HepG2 (cell line): ENCODE measurements around the gene HCRT. TPM values are rescaled to one million over a fixed set of nuclear protein-coding genes. Genes with fewer than 3 reads are reported as not detected.

Source experiments
- AGO1 ChIP-seq: fragments of 200-400 bp; formaldehyde crosslinking; IDR thresholded peaks from 2 replicates; pipeline ENCODE4 v1.6.1; 2017; ENCODE audit warnings: mild to moderate bottlenecking, low read depth, low read length, moderate library complexity; ENCODE audit not compliant: poor library complexity, severe bottlenecking
- ATM ChIP-seq: fragments of 450-650 bp; IDR thresholded peaks from 2 replicates; pipeline ENCODE4 v1.7.1; 2017; ENCODE audit warnings: mild to moderate bottlenecking, borderline replicate concordance
- CBX1 ChIP-seq: IDR thresholded peaks from one replicate; pipeline ENCODE4 v1.6.1; 2016; ENCODE audit warnings: antibody characterized with exemption, low read depth
- DMAP1 ChIP-seq: IDR thresholded peaks from 2 replicates; pipeline ENCODE4 v1.6.1; 2016
- DPF2 ChIP-seq: sonication (generic); formaldehyde crosslinking; IDR thresholded peaks from 2 replicates; pipeline ENCODE4 v1.4.0; 2020; ENCODE audit warnings: mild to moderate bottlenecking, low read depth, missing genetic modification reagents, borderline replicate concordance
- DR1 ChIP-seq: sonication (generic); formaldehyde crosslinking; IDR thresholded peaks from 2 replicates; pipeline ENCODE4 v1.8.0; 2021; ENCODE audit warnings: mild to moderate bottlenecking, missing genetic modification reagents, inconsistent platforms
- ELF3 ChIP-seq: IDR thresholded peaks from 2 replicates; pipeline ENCODE4 v1.6.1; 2016; ENCODE audit warnings: missing genetic modification reagents, missing compliant biosample characterization
- HNF4A ChIP-seq: sonication (generic); formaldehyde crosslinking; IDR thresholded peaks from 2 replicates; pipeline ENCODE4 v1.4.0; 2020; ENCODE audit warnings: missing genetic modification reagents
- HOXA3 ChIP-seq: sonication (generic); formaldehyde crosslinking; IDR thresholded peaks from 2 replicates; pipeline ENCODE4 v1.5.0; 2020; ENCODE audit warnings: missing genetic modification reagents
- ISX ChIP-seq: sonication (generic); formaldehyde crosslinking; conservative IDR thresholded peaks from 2 replicates; pipeline ENCODE4 v1.5.0; 2020; ENCODE audit warnings: missing genetic modification reagents
- KAT8 ChIP-seq: IDR thresholded peaks from 2 replicates; pipeline ENCODE4 v1.6.1; 2016; ENCODE audit warnings: missing genetic modification reagents, missing compliant biosample characterization
- KDM5B ChIP-seq: sonication (generic); formaldehyde crosslinking; IDR thresholded peaks from 2 replicates; pipeline ENCODE4 v1.4.0; 2020; ENCODE audit warnings: missing genetic modification reagents, mild to moderate bottlenecking, borderline replicate concordance
- MYC ChIP-seq: sonication (generic); formaldehyde crosslinking; IDR thresholded peaks from 2 replicates; pipeline ENCODE4 v1.9.0; 2021; ENCODE audit warnings: missing genetic modification reagents, borderline replicate concordance
- PHF21A ChIP-seq: sonication (generic); formaldehyde crosslinking; IDR thresholded peaks from 2 replicates; pipeline ENCODE4 v1.5.0; 2020; ENCODE audit warnings: mild to moderate bottlenecking, missing genetic modification reagents
- PHF8 ChIP-seq: sonication (generic); formaldehyde crosslinking; IDR thresholded peaks from 2 replicates; pipeline ENCODE4 v1.5.0; 2020; ENCODE audit warnings: missing genetic modification reagents
- SKIL ChIP-seq: sonication (generic); formaldehyde crosslinking; IDR thresholded peaks from 2 replicates; pipeline ENCODE4 v1.8.0; 2022; ENCODE audit warnings: missing genetic modification reagents, mild to moderate bottlenecking, moderate library complexity, borderline replicate concordance
- SRF ChIP-seq: IDR thresholded peaks from 2 replicates; pipeline ENCODE4 v1.6.1; 2011; ENCODE audit warnings: mild to moderate bottlenecking, low read depth, low read length, moderate library complexity
- TFAP4 ChIP-seq: sonication (generic); IDR thresholded peaks from 2 replicates; pipeline ENCODE4 v1.6.1; 2016; ENCODE audit warnings: low read depth, borderline replicate concordance
- ZNF225 ChIP-seq: sonication (generic); formaldehyde crosslinking; IDR thresholded peaks from 2 replicates; pipeline ENCODE4 v1.4.0; 2020; ENCODE audit warnings: mild to moderate bottlenecking, missing genetic modification reagents
- ZNF253 ChIP-seq: sonication (generic); formaldehyde crosslinking; IDR thresholded peaks from 2 replicates; pipeline ENCODE4 v1.8.0; 2022; ENCODE audit warnings: mild to moderate bottlenecking, missing genetic modification reagents, borderline replicate concordance
- ZNF383 ChIP-seq: sonication (generic); formaldehyde crosslinking; IDR thresholded peaks from 2 replicates; pipeline ENCODE4 v1.4.0; 2020; ENCODE audit warnings: missing genetic modification reagents, mild to moderate bottlenecking, borderline replicate concordance
- ZNF468 ChIP-seq: sonication (generic); formaldehyde crosslinking; IDR thresholded peaks from 2 replicates; pipeline ENCODE4 v1.8.0; 2022; ENCODE audit warnings: mild to moderate bottlenecking, moderate library complexity, missing genetic modification reagents
- ZNF552 ChIP-seq: sonication (generic); formaldehyde crosslinking; IDR thresholded peaks from 2 replicates; pipeline ENCODE4 v1.9.0; 2022; ENCODE audit warnings: missing genetic modification reagents, mild to moderate bottlenecking, borderline replicate concordance
- ZNF557 ChIP-seq: sonication (generic); formaldehyde crosslinking; IDR thresholded peaks from 2 replicates; pipeline ENCODE4 v1.4.0; 2020; ENCODE audit warnings: missing genetic modification reagents
- ZZZ3 ChIP-seq: sonication (generic); formaldehyde crosslinking; IDR thresholded peaks from 2 replicates; pipeline ENCODE4 v1.4.0; 2020; ENCODE audit warnings: missing genetic modification reagents, mild to moderate bottlenecking, borderline replicate concordance
- polyA plus RNA-seq, 8 experiments: library from polyadenylated mRNA; depleted of rRNA in 3 of 8; stranded (reverse) in 7 of 8; unstranded in 1 of 8; fragments of >200 nt; fragmentation: Illumina TruSeq in 4 of 8; extraction: Trizol in 4 of 8; gene quantifications; 2 replicates each; pipeline versions ENCODE4 v1.2.1 to v1.2.3, GENCODE V29; 2011 to 2016; ENCODE audit warnings: low read depth in 4 of 8, missing spikeins in 1 of 8, mixed read lengths in 1 of 8; ENCODE audit not compliant: insufficient read depth in 1 of 8
- total RNA-seq, 5 experiments: library from RNA; depleted of rRNA; stranded (reverse); fragments of >200 nt; fragmentation: Illumina TruSeq; extraction: Trizol; gene quantifications; 2 replicates each; pipeline ENCODE4 v1.2.3, GENCODE V29; 2016; ENCODE audit warnings: low read depth in 1 of 5
- TF ChIP-seq, protein P1 (sequence below): sonication (generic); formaldehyde crosslinking; conservative IDR thresholded peaks from 2 replicates; pipeline ENCODE4 v1.5.0; 2020; ENCODE audit warnings: missing genetic modification reagents

The HCRT gene
- total and polyA plus RNA-seq, 2 of the 13 experiments (the other 11 are each of a cell fraction or from before 2014, with no cell fraction given) = not detected

DNA sequence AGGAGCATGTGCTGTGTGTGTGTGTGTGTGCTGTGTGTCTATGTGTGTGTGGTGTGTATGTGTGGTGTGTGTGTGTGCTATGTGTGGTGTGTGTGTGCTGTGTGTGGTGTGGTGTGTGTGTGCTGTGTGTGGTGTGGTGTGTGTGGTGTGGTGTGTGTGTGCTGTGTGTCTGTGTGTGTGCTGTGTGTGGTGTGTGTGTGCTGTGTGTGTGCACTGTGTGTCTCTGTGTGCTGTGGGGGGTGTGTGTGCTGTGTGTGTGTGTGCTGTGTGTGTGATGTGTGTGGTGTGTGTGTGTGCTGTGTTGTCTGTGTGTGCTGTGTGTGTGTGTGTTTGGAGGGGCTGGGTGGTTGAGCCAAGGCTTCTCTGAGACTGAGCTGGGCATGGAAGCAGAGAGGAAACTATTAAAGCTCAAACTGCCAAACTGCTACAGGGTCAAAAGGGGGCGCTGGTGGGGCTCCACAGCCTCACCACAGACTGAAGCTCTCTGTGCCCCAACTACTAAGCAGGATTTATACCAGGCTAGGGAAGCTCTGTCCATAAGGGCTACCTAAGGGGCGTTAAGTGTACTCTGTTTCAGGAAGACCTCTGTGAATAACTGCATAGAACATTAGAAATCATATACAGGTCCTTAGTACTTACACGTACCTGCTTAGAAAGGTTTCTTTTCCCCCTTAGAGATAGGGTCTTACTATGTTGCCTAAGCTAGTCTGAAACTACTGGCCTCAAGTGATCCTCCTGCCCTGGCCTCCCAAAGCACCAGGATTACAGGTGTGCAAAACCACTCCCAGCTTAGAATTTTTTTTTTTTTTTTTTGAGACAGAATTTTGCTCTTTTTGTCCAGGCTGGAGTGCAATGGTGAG lies 36.9 kb upstream of the HCRT start (continued):
- no peak for TF ChIP-seq SKIL (CRISPR knock-in tag)
- no peak for TF ChIP-seq ZNF253 (CRISPR knock-in tag)
- TF ChIP-seq KDM5B (CRISPR knock-in tag) = no peak
- TF ChIP-seq ELF3 (CRISPR knock-in tag) = no peak
- no peak for TF ChIP-seq ZNF552 (CRISPR knock-in tag)
- no peak for TF ChIP-seq PHF8
- TF ChIP-seq ZNF225 (CRISPR knock-in tag) = no peak; the same call in 1 of the 2 replicates
- TF ChIP-seq ISX = no peak
- no peak for TF ChIP-seq TFAP4
- no peak for TF ChIP-seq CBX1
- TF ChIP-seq MYC = no peak
- TF ChIP-seq ZZZ3 (CRISPR knock-in tag) = no peak
- no peak for TF ChIP-seq DR1
- TF ChIP-seq DPF2 (CRISPR knock-in tag) = no peak
- TF ChIP-seq ZNF557 (CRISPR knock-in tag) = no peak
- TF ChIP-seq AGO1 = no peak
- TF ChIP-seq KAT8 (CRISPR knock-in tag) = no peak
- TF ChIP-seq, protein P1, sequence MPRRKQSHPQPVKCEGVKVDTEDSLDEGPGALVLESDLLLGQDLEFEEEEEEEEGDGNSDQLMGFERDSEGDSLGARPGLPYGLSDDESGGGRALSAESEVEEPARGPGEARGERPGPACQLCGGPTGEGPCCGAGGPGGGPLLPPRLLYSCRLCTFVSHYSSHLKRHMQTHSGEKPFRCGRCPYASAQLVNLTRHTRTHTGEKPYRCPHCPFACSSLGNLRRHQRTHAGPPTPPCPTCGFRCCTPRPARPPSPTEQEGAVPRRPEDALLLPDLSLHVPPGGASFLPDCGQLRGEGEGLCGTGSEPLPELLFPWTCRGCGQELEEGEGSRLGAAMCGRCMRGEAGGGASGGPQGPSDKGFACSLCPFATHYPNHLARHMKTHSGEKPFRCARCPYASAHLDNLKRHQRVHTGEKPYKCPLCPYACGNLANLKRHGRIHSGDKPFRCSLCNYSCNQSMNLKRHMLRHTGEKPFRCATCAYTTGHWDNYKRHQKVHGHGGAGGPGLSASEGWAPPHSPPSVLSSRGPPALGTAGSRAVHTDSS (CRISPR knock-in tag) = no peak
- TF ChIP-seq HOXA3 = no peak
- 0 out of 2 replicates have a peak, but pooled peaks have one; percentile 65 for TF ChIP-seq ATM
- TF ChIP-seq PHF21A (CRISPR knock-in tag) = no peak
- no peak for TF ChIP-seq SRF
- TF ChIP-seq DMAP1 (CRISPR knock-in tag) = no peak
- TF ChIP-seq HNF4A = no peak
- TF ChIP-seq ZNF383 (CRISPR knock-in tag) = no peak
- no peak for TF ChIP-seq ZNF468 (CRISPR knock-in tag)
